ENCODE results near the gene SMIM22.

The SMIM22 gene

DNA sequence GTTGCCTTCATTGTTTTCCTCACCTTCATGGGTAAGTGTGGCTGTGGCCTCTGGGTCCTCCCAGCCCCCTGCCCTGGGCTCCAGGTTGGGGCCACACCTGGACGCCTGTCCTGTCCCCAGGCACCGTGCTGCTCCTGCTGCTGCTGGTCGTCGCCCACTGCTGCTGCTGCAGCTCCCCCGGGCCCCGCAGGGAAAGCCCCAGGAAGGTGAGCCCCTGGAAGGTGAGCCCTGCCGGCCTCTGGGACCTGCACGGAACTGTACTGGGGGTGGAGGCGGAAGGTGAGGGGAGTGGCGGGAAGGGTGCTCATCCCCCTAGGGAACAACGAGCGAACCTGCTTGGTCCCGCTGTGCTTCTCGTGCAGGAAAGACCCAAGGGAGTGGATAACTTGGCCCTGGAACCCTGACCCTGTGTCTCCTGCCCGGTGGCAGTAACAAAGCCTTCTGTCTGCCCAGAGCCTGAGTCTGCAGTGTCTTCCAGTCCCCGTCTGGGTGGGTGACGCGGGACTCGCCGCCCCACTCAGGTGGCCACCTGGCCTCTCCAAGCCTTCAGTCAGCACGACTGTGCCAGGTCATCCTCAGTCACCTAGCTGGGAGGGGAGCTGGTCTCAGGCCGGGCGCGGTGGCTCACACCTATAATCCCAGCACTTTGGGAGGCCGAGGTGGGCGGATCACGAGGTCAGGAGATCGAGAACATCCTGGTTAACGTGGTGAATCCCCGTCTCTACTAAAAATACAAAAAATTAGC is 831 bp downstream of the SMIM22 start:
- no peak for DNase-seq (ENCODE audit: low read depth)

- no peak for DNase-seq (ENCODE audit: low read depth)
Measured at GRCh38 chr16:4796982-4797804, 2.0 kb downstream of the SMIM22 start.

DNA sequence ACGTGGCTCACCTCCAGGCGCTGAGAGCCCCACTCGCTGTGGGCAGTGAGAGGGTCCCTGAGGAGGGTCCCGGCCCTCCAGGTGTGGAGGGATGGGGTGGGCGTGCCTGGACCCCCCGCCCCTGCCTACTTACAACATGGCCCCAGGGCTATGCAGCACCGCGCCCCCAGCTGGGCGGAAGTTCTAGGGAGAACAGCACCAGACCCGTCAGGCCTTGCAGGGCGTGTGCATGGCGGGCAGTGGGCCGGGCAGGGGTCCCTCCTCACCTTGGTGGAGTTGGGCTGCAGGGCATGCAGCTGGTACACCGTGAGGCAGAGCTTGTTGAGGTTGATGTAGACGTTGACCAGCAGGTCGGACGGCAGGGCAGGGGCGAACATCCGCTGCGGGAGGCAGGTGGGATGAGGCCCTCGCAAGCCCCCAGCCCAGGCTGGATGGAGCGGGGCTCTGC is 2.7 kb downstream of the SMIM22 start:
- DNase-seq (ENCODE audit: low read depth), result no peak

DNA sequence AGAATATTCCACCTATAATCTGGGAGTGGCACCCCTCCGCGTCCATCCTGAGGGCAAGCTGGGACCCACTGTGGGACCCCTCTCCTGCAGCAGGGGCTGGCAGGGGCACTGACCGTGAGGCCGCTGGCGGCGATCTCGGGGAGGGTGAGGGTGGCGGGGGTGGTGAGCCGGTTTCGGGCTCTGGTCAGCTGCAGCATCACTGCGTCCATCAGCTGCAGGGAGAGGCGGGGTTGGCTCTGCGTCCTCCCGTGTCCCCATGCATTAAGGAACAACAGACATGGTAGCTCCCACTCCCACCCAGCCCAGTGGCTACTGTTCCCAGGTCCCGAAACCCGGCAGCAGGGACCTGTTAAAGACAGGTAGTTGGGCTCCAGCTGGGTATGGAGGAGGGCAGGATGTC is 3.3 kb downstream of the SMIM22 start:
- no peak for DNase-seq (ENCODE audit: low read depth)

DNA sequence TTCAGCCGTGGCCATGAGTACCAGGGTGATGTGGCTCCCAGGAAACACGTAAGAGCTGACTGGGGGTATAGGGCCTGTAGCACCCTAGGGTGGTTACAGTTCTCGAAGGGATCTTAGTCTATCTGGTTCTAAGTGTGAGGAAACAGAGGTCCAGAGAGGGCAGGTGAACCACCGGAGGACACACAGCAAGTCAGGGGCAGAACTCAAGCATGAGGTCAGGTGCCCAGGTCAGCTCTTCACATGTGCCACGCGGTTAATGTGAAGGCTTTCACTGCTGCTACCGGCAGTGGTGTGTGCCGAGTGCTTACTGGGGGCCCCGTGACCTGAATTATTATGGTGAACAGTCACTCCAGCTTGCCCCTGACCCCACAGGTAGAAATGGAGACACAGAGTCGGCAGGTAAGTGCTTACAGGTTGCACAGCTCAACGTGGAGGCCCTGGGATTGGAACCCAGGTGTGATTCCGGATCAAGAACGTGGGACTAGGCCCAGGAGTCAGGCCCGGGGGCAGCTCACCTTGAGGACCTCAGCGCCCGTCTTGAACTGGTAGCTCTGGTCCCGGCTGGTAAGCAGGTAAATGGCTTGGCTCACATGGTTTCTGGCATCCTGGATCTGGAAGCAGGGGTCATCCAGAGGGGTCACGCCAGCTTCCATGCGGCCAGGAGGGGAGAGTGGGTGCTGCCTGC is 4.1 kb downstream of the SMIM22 start:
- no peak for DNase-seq (ENCODE audit: low read depth)

DNA sequence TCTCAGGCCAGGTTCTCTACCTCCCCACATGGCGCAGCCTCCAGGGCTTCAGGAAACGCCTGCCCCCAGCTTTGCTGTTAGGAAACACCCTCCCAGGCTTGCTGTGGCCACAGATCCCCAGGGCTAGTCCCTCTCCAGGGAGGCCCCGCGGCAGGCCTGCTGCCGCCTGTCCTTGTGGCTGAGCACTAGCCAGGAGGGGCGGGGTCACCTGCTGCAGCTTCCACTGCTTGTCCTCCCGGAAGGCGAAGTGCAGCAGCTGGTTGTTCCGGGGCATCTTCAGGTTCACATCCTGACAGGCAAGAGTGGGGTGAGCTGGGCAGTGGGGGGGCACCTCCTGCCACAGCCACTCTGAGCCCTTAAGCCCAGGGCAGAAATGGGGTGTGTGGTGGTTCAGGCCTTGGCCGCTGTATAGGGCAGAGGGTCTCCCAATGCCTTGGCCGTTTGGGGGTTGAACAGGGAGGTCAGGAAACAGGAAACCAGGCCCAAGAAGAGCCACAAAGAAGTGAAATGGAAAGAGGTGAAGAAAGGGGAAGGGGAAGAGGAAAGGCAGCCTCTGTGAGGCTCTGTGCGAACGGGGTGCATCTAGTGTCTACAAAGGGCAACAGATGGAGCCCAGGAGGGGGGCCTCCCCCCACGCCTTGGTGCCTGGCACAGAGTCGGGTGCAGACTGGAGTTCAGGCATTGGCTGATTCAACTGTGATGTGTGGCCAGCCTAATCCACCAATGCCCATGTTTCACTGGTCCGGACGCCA is 5.3 kb downstream of the SMIM22 start:
- DNase-seq (ENCODE audit: low read depth), result no peak

- DNase-seq (ENCODE audit: low read depth), result no peak
Measured at GRCh38 chr16:4801051-4801961, 6.1 kb downstream of the SMIM22 start.

- peak; percentile 10 for DNase-seq (ENCODE audit: low read depth)
Measured at GRCh38 chr16:4801962-4802658, 6.9 kb downstream of the SMIM22 start, which contains the start of gene ROGDI. Gene ROGDI (minus strand): TSS chr16:4802633. CDS start chr16:4802571, 62 bp downstream.

DNA sequence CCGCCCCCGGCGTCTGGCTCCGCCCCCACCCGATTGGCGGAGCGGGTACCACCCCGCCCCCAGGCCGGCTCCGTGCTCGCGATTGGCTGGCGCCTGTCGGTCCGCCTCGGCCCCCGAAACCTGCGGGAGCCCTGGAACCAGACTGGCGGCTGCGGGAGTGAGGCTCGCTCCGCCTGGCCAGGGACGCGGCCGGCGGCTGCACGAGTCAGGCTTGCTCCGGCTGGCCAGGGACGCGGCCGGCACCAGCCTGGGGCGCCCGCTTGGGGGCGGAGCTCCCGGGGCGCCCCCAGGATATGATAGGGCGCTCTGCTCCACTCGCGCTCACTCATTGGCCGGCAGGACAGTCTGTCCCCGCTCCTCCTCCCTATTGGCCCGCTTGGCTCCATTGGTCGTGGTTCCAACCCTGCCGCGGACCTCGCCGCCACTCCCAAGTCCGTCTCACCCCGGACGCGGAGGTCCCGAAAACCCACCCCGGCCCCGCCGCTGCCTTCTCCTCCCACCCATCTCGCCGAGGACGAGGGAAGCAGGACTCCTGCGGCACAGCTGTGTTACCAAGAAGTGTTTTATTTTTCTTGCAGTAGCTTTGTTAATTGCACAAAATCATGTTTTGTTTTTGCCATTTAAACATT is 7.6 kb downstream of the SMIM22 start:
- DNase-seq (ENCODE audit: low read depth), result peak; percentile 70

- DNase-seq (ENCODE audit: low read depth), result no peak
Measured at GRCh38 chr16:4803401-4803844, 8.3 kb downstream of the SMIM22 start.

GRCh38 chr16:4803898-4804762 is 9.0 kb downstream of the SMIM22 start:
- no peak for DNase-seq (ENCODE audit: low read depth)

GRCh38 chr16:4805231-4805630 is 10.1 kb downstream of the SMIM22 start:
- no peak for DNase-seq (ENCODE audit: low read depth)

DNA sequence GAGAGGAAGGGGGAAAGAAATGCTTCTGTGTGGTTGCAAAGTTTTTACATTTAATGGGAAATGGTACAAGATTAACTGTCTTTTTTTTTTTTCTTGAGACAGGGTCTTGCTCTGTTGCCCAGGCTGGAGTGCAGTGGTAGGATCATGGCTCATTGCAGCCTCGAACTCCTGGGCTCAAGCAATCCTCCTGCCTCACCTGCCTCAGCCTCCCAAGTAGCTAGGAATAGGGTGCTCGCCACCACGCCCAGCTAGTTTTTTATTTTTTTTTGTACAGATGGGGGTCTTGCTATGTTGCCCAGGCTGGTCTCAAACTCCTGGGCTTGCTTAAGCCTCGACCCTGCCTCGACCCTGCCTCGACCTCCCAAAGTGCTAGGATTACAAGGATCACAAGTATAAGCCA is 11.1 kb downstream of the SMIM22 start:
- no peak for DNase-seq (ENCODE audit: low read depth)

DNA sequence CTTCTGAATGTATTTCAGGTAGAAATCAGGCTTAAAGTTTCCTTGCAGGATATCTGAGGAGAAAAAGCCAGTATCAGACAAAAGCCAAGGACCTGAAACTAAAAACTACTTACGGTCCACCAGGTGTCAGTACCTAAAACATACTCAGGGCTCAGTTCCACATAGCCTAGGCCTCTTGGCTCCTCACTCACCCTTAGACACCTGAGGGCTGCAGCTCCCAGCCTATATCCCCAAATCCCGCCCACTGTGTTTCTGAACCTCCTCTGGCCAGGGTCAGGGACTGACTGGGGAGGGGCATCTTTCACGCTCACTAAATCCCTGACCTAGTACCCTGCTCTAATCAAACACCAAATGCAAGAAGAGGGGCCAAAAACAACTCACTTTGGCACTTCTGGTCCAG is 16.1 kb downstream of the SMIM22 start:
- no peak for DNase-seq (ENCODE audit: low read depth)

- DNase-seq (ENCODE audit: low read depth), result no peak
Measured at GRCh38 chr16:4811773-4812172, 16.6 kb downstream of the SMIM22 start.

GRCh38 chr16:4813251-4814003 is 18.3 kb downstream of the SMIM22 start:
- no peak for DNase-seq (ENCODE audit: low read depth)

GRCh38 chr16:4814046-4814445 is 18.9 kb downstream of the SMIM22 start:
- DNase-seq (ENCODE audit: low read depth), result no peak

All from HS-5 (cell line).